Spleen (tissue), 11 donors: ENCODE results near the gene ATXN10. TPM values are rescaled to one million over a fixed set of nuclear protein-coding genes. Genes with fewer than 3 reads are reported as not detected.
"Not testable (repeated sequence)": the region's sequence is repeated elsewhere in the genome, so short reads cannot be mapped to it uniquely, and the experiment has no call there.

ENCODE experiments used
- DNase-seq: peaks from one replicate; pipeline ENCODE4 v3.0.0-alpha.2; 2020
- H3K27ac ChIP-seq, 8 donors: fragments of 200-600 bp; sonication (generic) in 7 of 8; 1 replicate in 4 of 8; 2 replicates in 4 of 8; pipeline versions ENCODE4 v1.5.0 to v1.8.0; 2016 to 2021; ENCODE audit warnings: inconsistent platforms in 4 of 8, mild to moderate bottlenecking in 4 of 8, moderate library complexity in 1 of 8
- H3K27me3 ChIP-seq, 7 donors: fragments of 200-600 bp; sonication (generic) in 6 of 7; replicated peaks in 1 of 7; 1 replicate in 4 of 7; 2 replicates in 3 of 7; pipeline versions ENCODE4 v1.5.0 to v1.8.0; 2016 to 2021; ENCODE audit warnings: inconsistent platforms in 3 of 7, mild to moderate bottlenecking in 1 of 7
- H3K36me3 ChIP-seq, 6 donors: fragments of 200-600 bp; sonication (generic) in 5 of 6; 1 replicate in 4 of 6; 2 replicates in 2 of 6; pipeline versions ENCODE4 v1.5.0 to v1.8.0; 2016 to 2021; ENCODE audit warnings: inconsistent platforms in 2 of 6
- H3K4me1 ChIP-seq, 6 donors: fragments of 200-600 bp; sonication (generic) in 5 of 6; 1 replicate in 3 of 6; 2 replicates in 3 of 6; pipeline versions ENCODE4 v1.5.0 to v1.8.0; 2016 to 2021; ENCODE audit warnings: inconsistent platforms in 3 of 6
- H3K4me3 ChIP-seq, 8 donors: fragments of 200-600 bp; sonication (generic) in 7 of 8; 1 replicate in 4 of 8; 2 replicates in 4 of 8; pipeline versions ENCODE4 v1.5.0 to v1.8.0; 2016 to 2021; ENCODE audit warnings: inconsistent platforms in 4 of 8, mild to moderate bottlenecking in 4 of 8, moderate library complexity in 2 of 8
- H3K9me3 ChIP-seq, 8 donors: fragments of 200-600 bp; sonication (generic) in 7 of 8; 1 replicate in 4 of 8; 2 replicates in 4 of 8; pipeline versions ENCODE4 v1.5.0 to v1.8.0; 2016 to 2021; ENCODE audit warnings: inconsistent platforms in 4 of 8
- POLR2A ChIP-seq, 3 donors: fragments of 450-650 bp; IDR thresholded peaks; one replicate each; pipeline ENCODE4 v1.5.1; 2017; ENCODE audit warnings: antibody characterized with exemption in 3 of 3, mild to moderate bottlenecking in 1 of 3
- POLR2AphosphoS5 ChIP-seq, 3 donors: sonication (generic); formaldehyde crosslinking; IDR thresholded peaks; one replicate each; pipeline ENCODE4 v1.5.1; 2017; ENCODE audit warnings: antibody characterized with exemption in 3 of 3
- WGBS, 5 donors: extraction: QIAGEN DNeasy Blood & Tissue Kit in 3 of 5; methylation state at CpG; one replicate each; pipeline versions ENCODE4 v1.1.5 to v1.1.7; 2013 to 2018; 5-methylcytosine and 5-hydroxymethylcytosine counted together
- intact Hi-C: fragments of 100-400 bp; cut with DNase I; formaldehyde crosslinking; loops from one replicate; pipeline ENCODE4 v1.15.0; 2023; ENCODE audit warnings: low total_unique reads
- polyA plus RNA-seq, 3 donors: library from polyadenylated mRNA; stranded (reverse); fragments of 200-250 nt; gene quantifications; one replicate each; pipeline ENCODE4 v1.2.1, GENCODE V29; 2013
- total RNA-seq, 7 donors: library from RNA; depleted of rRNA in 3 of 7; stranded (reverse); fragments of >200 nt in 3 of 7; fragmentation: NEBNext Ultra II Directional in 4 of 7; extraction: Animal tissue kit (Norgen Biotek cat#: 25700) in 4 of 7; gene quantifications; one replicate each; pipeline versions ENCODE4 v1.1.0 to v1.2.1, GENCODE V29; 2016 to 2021
- TF ChIP-seq, protein P1 (sequence below), 11 experiments: fragments of 200-600 bp in 7 of 11; fragments of 450-650 bp in 4 of 11; sonication (generic) in 4 of 11; IDR thresholded peaks in 8 of 11; conservative IDR thresholded peaks in 3 of 11; 1 replicate in 7 of 11; 2 replicates in 4 of 11; pipeline versions ENCODE4 v1.4.0 to v1.8.0; 2016 to 2021; ENCODE audit warnings: antibody characterized with exemption in 11 of 11, inconsistent platforms in 4 of 11, mild to moderate bottlenecking in 1 of 11
- donor health status: healthy with polysubstance abuse.
- donor health status: DM: no; HTN: no; CAD: no; lungs with moderate emphysema.
- donor health status: DM: no; HTN: no; CAD: no.
- donor health status: Bipolar disorder and iron deficiency.
- donor health status: healthy.
- donor health status: DM: no; HTN: no; CAD: no.
- donor health status: DM: yes; HTN: yes; CAD: no.

The ATXN10 gene
- total and polyA plus RNA-seq, 10 donors, result 46.1 to 119 (median 84.6) TPM

DNA sequence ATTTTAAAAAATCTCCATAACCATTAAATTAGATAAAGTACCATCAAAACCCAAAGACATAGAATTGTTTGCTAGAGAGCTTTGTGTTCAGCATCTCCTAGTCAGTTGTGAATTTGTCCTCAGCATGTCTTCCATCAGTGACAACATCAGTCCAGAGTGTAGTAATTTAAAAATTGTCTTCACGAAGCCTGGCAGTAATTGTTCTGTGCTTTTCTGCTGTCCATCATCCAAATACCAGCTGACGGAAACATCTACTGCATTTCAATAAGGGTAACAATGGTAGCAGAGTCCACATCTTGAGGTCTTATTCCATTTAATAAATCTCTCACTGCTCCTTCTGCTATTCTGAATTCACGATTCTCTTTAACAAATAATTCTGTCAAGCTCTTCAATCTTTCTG, 121.5 kb downstream of the ATXN10 start:
- Histone ChIP-seq H3K4me3 (no peak overlapping the region), H3K27ac (no peak overlapping the region), H3K9me3 (peaks cover 0 to 55% (median 43%) of the 10 kb centered on the region in 8 donors), H3K4me1 (no peaks in the 10 kb centered on the region), H3K27me3 (no peaks in the 10 kb centered on the region), H3K36me3 (peaks cover 0 to 67% (median 24%) of the 10 kb centered on the region in 6 donors)
- no peak for TF ChIP-seq POLR2A (IDR thresholded peaks at IDR 0.05)
- TF ChIP-seq, protein P1, sequence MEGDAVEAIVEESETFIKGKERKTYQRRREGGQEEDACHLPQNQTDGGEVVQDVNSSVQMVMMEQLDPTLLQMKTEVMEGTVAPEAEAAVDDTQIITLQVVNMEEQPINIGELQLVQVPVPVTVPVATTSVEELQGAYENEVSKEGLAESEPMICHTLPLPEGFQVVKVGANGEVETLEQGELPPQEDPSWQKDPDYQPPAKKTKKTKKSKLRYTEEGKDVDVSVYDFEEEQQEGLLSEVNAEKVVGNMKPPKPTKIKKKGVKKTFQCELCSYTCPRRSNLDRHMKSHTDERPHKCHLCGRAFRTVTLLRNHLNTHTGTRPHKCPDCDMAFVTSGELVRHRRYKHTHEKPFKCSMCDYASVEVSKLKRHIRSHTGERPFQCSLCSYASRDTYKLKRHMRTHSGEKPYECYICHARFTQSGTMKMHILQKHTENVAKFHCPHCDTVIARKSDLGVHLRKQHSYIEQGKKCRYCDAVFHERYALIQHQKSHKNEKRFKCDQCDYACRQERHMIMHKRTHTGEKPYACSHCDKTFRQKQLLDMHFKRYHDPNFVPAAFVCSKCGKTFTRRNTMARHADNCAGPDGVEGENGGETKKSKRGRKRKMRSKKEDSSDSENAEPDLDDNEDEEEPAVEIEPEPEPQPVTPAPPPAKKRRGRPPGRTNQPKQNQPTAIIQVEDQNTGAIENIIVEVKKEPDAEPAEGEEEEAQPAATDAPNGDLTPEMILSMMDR (IDR thresholded peaks at IDR 0.05 in 8 of 11, conservative IDR thresholded peaks at IDR 0.05 in 3 of 11), result no peak
- TF ChIP-seq POLR2AphosphoS5 (IDR thresholded peaks at IDR 0.05), result no peak
- intact Hi-C loops, result no loop called here
- no peak for DNase-seq
- WGBS, 5 donors, result 92 to 97% (median 94%) methylated on average over 3 of the region's 3 CpGs

DNA sequence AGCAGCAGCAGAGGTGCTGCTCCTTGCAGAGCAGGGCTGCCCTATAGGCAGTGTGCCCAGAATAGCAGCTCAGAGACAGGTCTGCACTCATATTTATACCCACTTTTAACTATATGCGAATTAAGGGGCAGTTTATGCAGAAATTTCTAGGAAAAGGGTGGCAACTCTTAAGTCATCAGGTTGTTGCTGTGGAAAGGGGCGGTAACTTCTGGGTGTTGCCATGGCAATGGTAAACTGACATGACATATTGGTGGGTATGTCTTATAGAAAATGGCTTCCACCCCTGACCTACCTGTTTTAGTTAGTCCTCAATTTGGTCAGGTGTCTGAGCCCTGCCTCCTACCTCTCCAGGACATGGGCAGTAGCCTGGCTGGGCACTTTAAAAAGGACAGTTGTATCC, 122.3 kb downstream of the ATXN10 start:
- no peak overlapping the region for H3K27ac ChIP-seq
- DNase-seq, result no peak
- H3K36me3 ChIP-seq, result peaks cover 0 to 66% (median 24%) of the 10 kb centered on the region in 6 donors
- no peaks in the 10 kb centered on the region for H3K4me1 ChIP-seq
- no peak for TF ChIP-seq POLR2AphosphoS5 (IDR thresholded peaks at IDR 0.05)
- TF ChIP-seq POLR2A (IDR thresholded peaks at IDR 0.05), result no peak
- TF ChIP-seq, protein P1 (IDR thresholded peaks at IDR 0.05 in 8 of 11, conservative IDR thresholded peaks at IDR 0.05 in 3 of 11), result no peak
- H3K9me3 ChIP-seq, result peaks cover 0 to 55% (median 44%) of the 10 kb centered on the region in 8 donors
- 96 to 100% (median 98%) methylated on average over 2 of the region's 2 CpGs for WGBS, 5 donors
- H3K27me3 ChIP-seq, result no peaks in the 10 kb centered on the region
- no peak overlapping the region for H3K4me3 ChIP-seq
- intact Hi-C loops, result no loop called here

- intact Hi-C loops, H3K27me3 ChIP-seq: not testable (repeated sequence)
- peaks cover 0 to 55% (median 44%) of the 10 kb centered on the region in 8 donors for H3K9me3 ChIP-seq
Observed at GRCh38 chr22:45796009-45796408, 124.4 kb downstream of the ATXN10 start.

GRCh38 chr22:45799291-45799690, 127.7 kb downstream of the ATXN10 start:
- no peak for DNase-seq
- Histone ChIP-seq H3K9me3 (peaks cover 0 to 40% (median 34%) of the 10 kb centered on the region in 8 donors), H3K4me3 (no peak overlapping the region), H3K36me3 (peaks cover 0 to 57% (median 11%) of the 10 kb centered on the region in 6 donors), H3K27ac (no peak overlapping the region), H3K27me3 (no peaks in the 10 kb centered on the region), H3K4me1 (no peaks in the 10 kb centered on the region)
- WGBS, 5 donors, result 87 to 96% (median 92%) methylated on average over 2 of the region's 2 CpGs
- no peak for TF ChIP-seq POLR2AphosphoS5 (IDR thresholded peaks at IDR 0.05)
- TF ChIP-seq POLR2A (IDR thresholded peaks at IDR 0.05), result no peak
- TF ChIP-seq, protein P1 (IDR thresholded peaks at IDR 0.05 in 8 of 11, conservative IDR thresholded peaks at IDR 0.05 in 3 of 11), result no peak
- intact Hi-C loops, result no loop called here

More at GRCh38 chr22:45796009-45796408, 124.4 kb downstream of the ATXN10 start:
- H3K27ac ChIP-seq, H3K4me3 ChIP-seq, DNase-seq, H3K4me1 ChIP-seq: not testable (repeated sequence)
- H3K36me3 ChIP-seq, result peaks cover 0 to 66% (median 24%) of the 10 kb centered on the region in 6 donors
- WGBS, 5 donors, result 95 to 99% (median 98%) methylated on average over 9 of the region's 9 CpGs

GRCh38 chr22:45802054-45802453, 130.4 kb downstream of the ATXN10 start:
- peaks cover 0 to 13% (median 6%) of the 10 kb centered on the region in 8 donors for H3K9me3 ChIP-seq
- peaks cover 0 to 8% (median 0%) of the 10 kb centered on the region in 6 donors for H3K4me1 ChIP-seq
- H3K27me3 ChIP-seq, result no peaks in the 10 kb centered on the region
- TF ChIP-seq POLR2A (IDR thresholded peaks at IDR 0.05), result no peak
- TF ChIP-seq, protein P1 (IDR thresholded peaks at IDR 0.05 in 8 of 11, conservative IDR thresholded peaks at IDR 0.05 in 3 of 11), result no peak
- no peak for TF ChIP-seq POLR2AphosphoS5 (IDR thresholded peaks at IDR 0.05)
- no peak overlapping the region for H3K27ac ChIP-seq
- H3K36me3 ChIP-seq, result peaks cover 0 to 33% (median 2%) of the 10 kb centered on the region in 6 donors
- no peak overlapping the region for H3K4me3 ChIP-seq
- no peak for DNase-seq
- intact Hi-C loops, result no loop called here
- WGBS, 5 donors, result 87 to 100% (median 93%) methylated on average over 4 of the region's 4 CpGs
